ENCODE measurements around the gene TEX2. TPM values are rescaled to one million over a fixed set of nuclear protein-coding genes. Genes with fewer than 3 reads are reported as not detected.
A peak's percentile ranks its signal among the peaks of the same experiment; 100 is the strongest.

The TEX2 gene
- total RNA-seq, 1 experiment from 2014 or later: 10.8 TPM

- TF ChIP-seq ZSCAN18 (CRISPR knock-in tag; IDR thresholded peaks at IDR 0.05): no peak
- no peak for TF ChIP-seq RORB (CRISPR knock-in tag; IDR thresholded peaks at IDR 0.05)
- no peak for TF ChIP-seq E2F4 (CRISPR knock-in tag; IDR thresholded peaks at IDR 0.05; ENCODE audit: borderline replicate concordance, low read depth)
- TF ChIP-seq FOXP4 (CRISPR knock-in tag; IDR thresholded peaks at IDR 0.05): no peak
- TF ChIP-seq USF2 (CRISPR knock-in tag; IDR thresholded peaks at IDR 0.05): peak; percentile 42; the same call in 1 of the 2 replicates
- TF ChIP-seq PRRX2 (CRISPR knock-in tag; IDR thresholded peaks at IDR 0.05): no peak
- TF ChIP-seq NR3C1 (CRISPR knock-in tag; conservative IDR thresholded peaks at IDR 0.05; ENCODE audit: low read depth): no peak
- TF ChIP-seq ATF3 (CRISPR knock-in tag; conservative IDR thresholded peaks at IDR 0.05): no peak
- no peak for TF ChIP-seq EMX1 (CRISPR knock-in tag; IDR thresholded peaks at IDR 0.05)
- TF ChIP-seq ZNF121 (CRISPR knock-in tag; IDR thresholded peaks at IDR 0.05): no peak
- TF ChIP-seq NFYB (CRISPR knock-in tag; conservative IDR thresholded peaks at IDR 0.05; ENCODE audit: low read depth): no peak; the same call in 1 of the 2 replicates
- no peak for TF ChIP-seq PRDM15 (CRISPR knock-in tag; IDR thresholded peaks at IDR 0.05)
- TF ChIP-seq CDX4 (CRISPR knock-in tag; IDR thresholded peaks at IDR 0.05; ENCODE audit: borderline replicate concordance): no peak
- no peak for TF ChIP-seq ZBTB43 (CRISPR knock-in tag; IDR thresholded peaks at IDR 0.05)
These were observed at the start of gene TEX2 (continued) for GRCh38 chr17:64263000-64263766.

All from WTC11 (cell line).